GM12872 (cell line): ENCODE measurements around the gene SHROOM3.

ENCODE experiments used
- CTCF ChIP-seq: IDR thresholded peaks from 3 replicates; pipeline ENCODE4 v1.5.1; 2011; ENCODE audit warnings: low read depth, mild to moderate bottlenecking, low read length, moderate library complexity; ENCODE audit not compliant: insufficient read depth

SHROOM3 gene

GRCh38 chr4:76536373-76536689, 101.3 kb downstream of the SHROOM3 start:
- TF ChIP-seq CTCF, result no peak

- TF ChIP-seq CTCF, result no peak
Measured at GRCh38 chr4:76538296-76538695, 103.3 kb downstream of the SHROOM3 start.

GRCh38 chr4:76539979-76540378, 105.0 kb downstream of the SHROOM3 start:
- TF ChIP-seq CTCF, result no peak

GRCh38 chr4:76540486-76540885, 105.5 kb downstream of the SHROOM3 start:
- TF ChIP-seq CTCF, result no peak

GRCh38 chr4:76543378-76543777, 108.3 kb downstream of the SHROOM3 start:
- TF ChIP-seq CTCF, result no peak

- no peak for TF ChIP-seq CTCF
Measured at GRCh38 chr4:76544725-76545124, 109.7 kb downstream of the SHROOM3 start.

GRCh38 chr4:76545226-76545884, 110.3 kb downstream of the SHROOM3 start:
- no peak for TF ChIP-seq CTCF
